NCI-H146 (cell line): ENCODE data around the gene LDLRAD2.
"Not testable (repeated sequence)": the region's sequence is repeated elsewhere in the genome, so short reads cannot be mapped to it uniquely, and the experiment has no call there.

Experiments
- DNase-seq: peaks from one replicate; lab custom pipeline; 2025; lab: John Stamatoyannopoulos, UW

The LDLRAD2 gene

DNA sequence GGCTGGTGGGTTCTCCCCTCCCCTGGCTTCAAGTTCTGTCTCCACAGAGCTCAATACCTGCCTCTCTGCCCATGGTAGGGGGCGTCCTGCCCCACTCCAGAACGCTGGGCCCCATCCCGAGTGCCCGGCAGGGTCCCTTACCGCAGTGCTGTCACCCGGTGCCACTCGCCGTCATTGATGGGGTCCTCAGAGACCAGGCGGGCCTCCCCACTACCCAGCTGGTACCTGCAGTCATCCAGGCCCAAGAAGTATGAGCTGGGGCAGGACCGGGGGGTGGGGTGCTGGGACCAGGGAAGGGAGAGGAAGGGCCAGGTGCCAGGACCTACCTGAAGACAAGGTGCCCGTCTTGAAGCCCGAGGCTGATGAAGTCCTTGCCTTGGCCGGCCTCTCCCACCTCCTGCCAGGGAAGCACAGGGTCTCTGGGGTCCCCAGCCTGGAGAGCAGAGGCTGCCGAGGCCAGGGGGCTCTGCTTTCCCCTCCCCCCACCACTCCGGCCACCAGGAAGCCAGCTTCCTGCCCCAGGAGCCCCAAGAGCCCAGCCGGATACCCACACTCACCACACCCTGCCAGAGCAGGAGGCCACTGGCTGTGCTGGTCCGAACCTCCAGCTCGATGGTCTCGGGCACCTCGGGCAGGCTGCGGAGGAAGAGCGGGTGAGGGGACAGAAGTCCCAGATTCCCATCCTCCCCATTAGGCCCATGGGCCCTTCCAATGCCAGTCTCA lies 12.1 kb downstream of the LDLRAD2 start:
- no peak for DNase-seq

DNA sequence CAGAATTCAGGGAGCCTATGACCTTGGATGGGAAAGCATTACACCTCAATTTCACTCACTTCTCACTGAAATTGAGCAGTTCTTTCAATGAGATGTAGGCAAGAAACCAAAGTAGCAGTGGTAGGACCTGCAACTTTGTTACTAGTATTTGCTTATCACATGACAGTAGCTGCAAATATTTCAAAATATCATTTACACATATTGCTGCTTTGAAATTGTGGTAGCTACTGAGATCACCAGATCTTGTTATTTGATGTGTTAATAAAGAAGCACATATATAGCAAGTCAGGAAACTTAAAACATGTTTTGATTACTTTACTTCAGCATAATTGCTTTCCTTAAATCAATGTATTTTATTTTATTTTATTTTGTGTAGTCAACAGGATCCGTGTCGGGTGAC lies 12.9 kb downstream of the LDLRAD2 start:
- DNase-seq, result no peak

DNA sequence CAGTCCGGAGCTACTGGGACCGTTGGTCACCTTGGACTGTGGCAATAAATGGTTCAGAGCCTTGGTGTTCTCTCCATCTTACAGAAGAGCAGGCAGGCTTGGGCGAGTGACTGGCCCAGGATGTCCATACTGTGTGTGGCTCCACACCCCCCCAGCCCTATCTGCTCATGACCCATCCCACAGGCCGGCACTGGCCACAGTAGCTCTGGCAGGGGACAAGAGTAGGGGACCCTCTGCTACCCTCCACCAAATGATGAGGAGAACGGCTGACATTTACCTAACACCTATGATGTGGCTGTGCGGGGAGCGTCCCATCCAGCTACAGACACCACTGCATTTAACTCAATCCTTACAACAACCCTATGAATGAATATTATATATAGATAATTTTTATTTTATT lies 13.3 kb downstream of the LDLRAD2 start:
- DNase-seq, result no peak

DNA sequence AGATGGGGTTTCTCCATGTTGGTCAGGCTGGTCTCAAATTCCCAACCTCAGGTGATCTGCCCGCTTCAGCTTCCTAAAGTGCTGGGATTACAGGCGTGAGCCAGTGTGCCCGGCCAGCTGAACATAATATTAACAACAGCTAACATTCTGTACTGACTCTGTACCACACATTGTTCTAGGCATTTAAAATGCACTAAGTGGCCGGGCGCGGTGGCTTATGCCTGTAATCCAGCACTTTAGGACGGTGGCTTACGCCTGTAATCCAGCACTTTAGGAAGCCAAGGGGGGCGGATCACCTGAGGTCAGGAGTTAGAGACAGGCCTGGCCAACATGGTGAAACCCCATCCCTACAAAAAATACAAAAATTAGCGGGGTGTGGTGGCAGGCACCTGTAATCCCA lies 14.6 kb downstream of the LDLRAD2 start:
- DNase-seq, result not testable (repeated sequence)

DNA sequence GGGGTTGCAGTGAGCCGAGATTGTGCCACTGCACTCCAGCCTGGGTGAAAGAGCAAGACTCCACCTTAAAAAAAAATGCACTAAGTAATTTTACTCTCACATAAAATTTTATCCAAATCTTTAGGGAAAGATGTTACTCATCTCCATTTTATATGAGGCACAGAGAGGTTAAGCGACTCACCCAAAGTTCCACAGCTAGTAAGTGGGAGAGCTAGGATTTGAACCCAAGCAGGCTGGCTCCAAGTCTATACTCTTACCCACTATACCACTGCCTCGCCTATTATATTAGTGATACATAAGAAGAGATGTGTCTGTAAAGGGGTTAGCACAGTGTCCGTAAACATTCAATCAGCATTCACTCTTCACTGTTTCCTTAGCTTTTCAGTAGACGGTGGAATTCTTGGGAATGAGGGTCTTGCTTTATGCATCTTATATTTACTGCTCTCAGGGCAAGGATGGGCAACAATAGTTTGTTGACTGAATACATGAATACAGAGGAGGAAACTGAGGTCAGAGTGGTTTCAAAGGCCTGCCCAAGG lies 15.1 kb downstream of the LDLRAD2 start:
- DNase-seq, result no peak

DNA sequence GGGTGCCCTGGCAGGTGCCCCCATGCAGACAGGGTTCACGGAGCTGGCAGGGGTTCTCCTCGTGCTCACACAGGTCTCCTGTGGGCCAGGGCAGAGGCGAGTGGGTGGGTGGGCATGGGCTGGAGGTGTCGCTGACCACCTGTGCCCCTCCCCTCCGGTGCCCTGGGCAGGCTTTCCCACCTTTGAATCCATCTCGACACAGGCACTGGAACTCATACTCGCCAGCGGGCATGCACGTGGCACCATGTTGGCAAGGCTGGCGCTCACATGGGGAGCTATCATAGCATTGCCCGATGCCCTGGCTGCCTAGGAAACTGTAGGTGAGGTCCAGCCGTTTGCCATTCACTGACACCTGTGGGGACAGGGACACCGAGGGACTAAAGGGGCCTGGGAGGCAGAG lies 16.0 kb downstream of the LDLRAD2 start:
- DNase-seq, result no peak

DNA sequence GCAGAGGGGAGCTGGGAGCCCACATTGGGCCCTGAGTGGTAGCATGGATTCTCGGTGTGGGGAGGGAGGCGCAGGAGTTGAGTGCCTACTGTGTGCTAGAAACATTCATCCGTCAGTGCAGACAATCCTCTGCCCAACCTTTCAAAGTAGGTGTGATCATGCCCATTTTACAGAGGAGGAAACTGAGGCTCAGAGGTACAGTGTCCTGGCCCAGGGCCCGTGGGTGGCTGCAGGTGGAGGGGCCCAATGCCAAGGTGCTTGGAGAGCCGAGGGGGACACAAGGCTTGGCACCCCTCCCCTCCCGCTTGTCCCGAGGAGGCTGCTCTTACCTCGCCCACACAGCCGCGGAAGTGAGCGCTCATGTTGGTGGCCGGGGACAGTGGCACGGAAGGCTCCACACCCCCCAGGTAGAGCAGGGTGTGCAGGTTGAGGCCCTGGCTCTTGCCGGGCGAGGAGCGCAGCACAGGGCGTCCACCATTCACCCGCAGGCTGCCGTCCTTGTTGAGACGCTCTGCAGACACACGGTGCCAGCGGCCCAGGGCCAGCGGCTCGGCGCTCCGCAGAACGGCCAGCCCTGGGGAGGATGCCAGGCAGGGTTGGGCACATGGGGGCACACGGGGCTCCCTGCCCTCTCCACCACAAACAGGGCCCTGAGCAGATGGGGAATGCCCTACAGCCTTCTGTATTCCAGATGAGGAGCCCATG lies 16.6 kb downstream of the LDLRAD2 start:
- no peak for DNase-seq

DNA sequence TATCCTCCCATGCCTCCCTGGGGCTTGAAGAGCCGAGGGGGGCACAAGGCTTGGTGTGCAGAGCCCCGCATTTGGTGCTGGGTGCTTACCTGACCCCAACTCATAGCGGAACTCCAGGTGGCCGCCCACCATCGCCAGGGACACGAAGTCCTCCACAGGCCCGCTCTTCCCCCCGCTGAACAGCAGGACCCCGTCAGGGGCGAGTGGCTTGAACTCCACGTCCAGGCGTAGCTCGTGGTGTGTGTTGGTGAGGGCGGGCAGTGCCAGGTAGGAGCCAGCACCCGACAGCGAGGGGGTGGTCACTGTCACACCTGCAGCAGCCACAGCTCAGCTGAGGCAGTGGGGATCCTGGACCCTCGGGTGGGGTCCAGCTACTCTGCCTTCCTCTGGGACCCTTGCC lies 17.2 kb downstream of the LDLRAD2 start:
- DNase-seq, result no peak

DNA sequence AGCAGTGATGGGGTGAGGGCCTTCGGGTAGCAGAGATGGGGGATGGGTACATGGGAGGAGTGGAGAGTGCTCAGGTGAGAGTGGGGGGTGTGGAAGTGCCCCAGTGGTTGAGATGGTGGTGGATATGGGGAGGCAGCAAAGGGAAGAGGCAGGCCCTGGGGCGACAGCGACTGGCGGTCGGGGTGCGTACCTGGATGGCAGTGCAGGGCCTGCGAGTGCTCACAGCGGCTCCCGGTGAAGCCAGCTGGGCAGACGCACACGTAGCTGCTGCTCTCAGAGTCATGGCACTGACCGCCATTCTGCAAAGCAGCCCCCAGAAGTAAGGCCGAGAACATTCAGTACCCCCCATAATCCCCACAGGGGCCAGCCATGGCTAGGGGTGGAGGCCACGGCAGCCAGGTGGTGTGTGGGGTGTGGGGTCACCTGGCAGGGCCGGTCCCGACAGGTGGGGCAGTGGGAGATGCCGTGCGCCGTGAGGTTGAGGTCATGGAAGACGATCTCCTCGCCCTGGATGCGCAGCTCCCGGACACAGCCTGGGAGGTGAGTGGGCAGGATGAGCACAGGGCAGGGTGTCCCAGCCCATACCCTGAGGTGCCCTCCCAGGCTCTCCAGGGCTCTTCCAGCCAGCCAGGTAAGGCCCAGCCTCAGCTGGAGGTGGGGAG lies 18.9 kb downstream of the LDLRAD2 start:
- DNase-seq, result no peak

DNA sequence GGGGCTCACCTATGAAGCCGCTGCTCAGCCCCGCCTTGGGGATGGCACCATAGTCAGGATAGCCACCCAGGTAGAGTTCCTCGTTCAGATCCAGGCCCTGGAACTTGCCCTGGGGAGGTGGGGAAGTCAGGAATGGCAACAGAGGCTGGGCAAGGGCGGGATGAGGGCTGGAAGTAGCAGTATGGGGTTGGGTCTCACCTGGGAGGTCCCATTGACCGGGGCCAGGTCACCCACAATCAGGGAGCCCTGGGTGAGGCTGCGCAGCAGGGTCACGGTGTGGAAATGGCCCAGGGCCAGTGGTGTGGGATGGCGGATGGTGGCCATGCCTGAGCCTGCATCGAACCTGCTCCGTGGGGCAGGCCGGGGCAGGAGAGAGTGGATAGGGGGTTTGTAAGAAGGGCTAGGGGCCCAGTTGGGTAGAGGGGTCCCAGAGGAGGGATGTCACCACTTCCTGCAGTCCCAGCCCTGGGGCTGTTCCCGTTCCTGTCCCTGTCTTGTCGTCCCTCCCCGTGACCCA lies 19.4 kb downstream of the LDLRAD2 start:
- DNase-seq, result no peak

DNA sequence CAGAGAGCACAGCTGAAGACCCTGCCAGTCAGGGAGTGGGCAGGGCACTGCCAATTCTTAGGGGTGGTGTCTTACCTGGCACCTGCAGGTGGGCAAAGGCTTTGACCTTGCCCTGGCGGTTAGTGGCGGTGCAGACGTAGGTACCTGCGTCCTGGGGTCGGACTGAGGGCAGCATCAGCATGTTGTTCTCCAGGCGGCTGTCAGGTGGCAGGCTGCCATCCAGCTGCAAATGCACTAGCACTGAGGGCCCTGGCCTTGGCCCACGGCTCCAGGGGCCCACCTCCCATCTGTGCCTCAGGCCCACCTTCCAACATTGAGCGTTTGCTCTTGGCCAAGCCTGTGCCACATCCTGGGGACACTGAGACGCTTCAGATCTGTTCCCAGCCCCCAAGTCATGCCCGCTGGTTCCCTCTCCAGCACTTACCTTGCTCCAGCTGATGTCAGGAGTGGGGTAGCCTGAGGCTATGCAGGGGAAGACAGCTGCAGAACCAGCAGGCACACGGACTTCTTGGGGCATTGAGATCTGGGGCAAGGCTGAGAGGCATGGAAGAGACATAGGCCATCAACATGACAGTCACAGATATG lies 21.4 kb downstream of the LDLRAD2 start:
- no peak for DNase-seq

DNA sequence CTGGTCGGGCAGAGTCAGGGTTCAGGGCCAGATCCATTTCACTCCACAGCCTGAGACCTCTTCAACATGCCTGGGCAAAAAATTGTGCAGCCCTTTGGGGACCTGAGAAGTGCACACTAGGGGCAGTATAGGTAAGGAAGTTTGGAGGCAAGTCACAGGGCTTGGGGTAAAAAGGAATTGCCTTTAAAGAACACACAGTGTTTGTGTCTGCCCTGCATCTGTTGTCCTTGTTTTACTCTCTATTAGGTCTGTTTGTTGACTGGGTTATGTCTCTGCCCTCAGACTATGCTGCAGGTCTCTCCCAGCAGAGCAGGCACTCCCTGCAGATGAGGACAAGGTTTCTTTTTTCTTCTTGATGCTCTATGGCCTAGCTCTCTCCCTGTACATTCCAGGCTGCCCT lies 22.0 kb downstream of the LDLRAD2 start:
- no peak for DNase-seq

DNA sequence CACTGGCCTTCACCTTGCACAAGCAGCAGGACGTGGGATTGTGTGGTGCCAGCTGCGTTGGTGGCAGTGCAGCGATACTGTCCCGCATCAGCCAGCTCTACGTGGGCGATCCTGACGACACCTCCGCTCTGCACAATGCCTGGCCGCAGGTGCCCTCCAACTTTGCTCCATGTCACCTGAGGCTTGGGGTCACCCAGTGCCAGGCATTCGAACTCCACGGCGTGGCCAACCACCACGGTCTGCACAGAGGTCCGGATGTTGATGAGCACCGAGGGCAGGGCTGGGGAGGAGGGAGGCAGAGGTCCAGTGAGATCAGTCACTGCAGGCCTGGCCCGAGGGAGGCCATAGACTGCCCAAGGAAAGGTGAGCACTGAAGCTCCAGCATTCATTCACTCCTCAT lies 22.6 kb downstream of the LDLRAD2 start:
- DNase-seq, result no peak

DNA sequence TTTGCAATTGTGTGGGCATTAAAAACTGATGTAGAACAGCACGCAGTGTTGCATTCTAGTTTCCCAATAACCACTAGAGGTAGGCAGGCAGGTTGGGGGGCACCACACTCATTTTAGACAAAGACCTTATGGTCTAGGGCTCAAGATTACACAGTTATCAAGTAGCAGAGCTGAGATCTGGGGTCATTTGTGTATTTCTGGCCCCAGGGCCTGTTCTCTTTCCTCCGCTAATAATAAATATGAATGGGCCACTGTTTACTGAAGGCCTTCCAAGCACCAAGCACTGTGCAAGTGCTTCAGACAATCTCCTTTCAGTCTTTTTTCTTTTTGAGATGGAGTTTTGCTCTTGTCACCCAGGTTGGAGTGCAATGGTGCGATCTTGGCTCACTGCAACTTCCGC lies 23.9 kb downstream of the LDLRAD2 start:
- no peak for DNase-seq

DNA sequence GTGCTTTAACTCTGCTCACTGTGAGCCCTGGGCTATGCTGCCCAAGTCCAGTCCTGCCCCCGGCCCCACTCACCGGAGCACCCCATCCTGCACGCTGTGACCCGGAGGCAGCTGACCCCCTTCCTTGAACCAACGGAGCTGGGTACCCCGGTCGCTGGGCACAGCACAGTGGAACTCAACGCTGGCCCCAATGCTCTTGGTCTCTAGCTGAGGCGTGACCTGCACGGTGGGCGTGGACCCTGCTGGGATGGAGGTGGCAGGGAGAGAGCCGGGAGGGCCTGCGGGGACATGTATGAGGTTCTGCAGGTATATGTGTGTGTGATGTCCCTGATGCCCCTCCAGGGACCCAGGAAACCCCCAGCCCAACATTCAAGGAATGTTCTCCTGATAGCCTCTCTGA lies 24.7 kb downstream of the LDLRAD2 start:
- DNase-seq, result no peak

DNA sequence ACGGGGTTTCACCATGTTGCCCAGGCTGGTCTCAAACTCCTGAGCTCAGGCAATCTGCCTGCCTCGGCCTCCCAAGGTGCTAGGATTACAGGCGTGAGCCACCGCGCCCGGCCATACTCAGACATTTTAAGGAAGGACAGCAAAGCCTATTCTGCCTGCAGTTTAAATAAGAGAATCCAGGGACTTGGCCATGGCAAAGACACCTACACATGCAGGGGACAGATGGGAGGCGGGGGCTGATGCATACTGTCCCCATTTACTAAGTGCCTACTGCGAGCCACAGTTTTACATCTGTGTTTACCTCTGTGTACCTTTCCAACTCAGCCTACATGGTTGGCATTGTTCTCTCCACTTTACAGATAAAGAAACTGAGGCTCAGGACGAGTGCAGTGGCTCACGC lies 25.4 kb downstream of the LDLRAD2 start:
- DNase-seq, result no peak

DNA sequence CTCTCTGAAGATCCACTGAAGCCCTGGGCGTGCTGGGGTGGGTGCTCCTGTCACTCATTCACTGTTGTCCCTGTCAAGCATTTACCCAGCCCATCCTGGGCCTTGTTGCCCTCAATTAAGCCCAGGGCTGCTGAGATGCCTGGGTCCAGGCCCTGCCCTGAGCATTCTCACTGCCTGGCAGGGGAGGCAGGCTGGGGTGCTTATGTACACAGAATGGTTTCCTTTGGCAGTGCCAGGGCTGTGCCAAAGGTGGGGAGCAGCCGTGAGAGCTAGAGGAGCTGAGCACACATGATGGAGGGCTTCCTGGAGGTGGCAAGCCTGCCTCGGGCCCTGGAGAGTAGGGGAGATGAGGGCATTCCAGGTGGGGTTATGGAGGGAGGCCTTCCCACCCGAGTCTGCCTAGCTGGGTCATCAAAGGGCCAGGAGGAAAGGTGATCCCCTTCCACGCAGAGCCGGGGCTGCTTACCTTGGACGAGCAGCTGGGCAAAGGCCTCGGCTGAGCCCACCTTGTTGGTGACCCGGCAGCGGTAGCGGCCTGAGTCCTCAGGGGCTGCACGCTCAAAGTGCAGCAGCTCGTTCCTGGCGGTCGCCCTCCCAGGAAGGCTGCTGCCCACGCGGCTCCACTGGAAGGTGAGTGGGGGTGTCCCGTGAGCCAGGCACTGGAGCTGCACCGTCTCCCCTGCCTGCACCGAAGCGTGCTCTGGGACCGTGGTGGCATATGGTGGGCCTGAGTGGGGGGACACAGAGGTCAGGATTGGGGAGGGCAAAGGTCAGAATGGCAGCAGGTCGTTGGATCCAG lies 26.5 kb downstream of the LDLRAD2 start:
- DNase-seq, result no peak

DNA sequence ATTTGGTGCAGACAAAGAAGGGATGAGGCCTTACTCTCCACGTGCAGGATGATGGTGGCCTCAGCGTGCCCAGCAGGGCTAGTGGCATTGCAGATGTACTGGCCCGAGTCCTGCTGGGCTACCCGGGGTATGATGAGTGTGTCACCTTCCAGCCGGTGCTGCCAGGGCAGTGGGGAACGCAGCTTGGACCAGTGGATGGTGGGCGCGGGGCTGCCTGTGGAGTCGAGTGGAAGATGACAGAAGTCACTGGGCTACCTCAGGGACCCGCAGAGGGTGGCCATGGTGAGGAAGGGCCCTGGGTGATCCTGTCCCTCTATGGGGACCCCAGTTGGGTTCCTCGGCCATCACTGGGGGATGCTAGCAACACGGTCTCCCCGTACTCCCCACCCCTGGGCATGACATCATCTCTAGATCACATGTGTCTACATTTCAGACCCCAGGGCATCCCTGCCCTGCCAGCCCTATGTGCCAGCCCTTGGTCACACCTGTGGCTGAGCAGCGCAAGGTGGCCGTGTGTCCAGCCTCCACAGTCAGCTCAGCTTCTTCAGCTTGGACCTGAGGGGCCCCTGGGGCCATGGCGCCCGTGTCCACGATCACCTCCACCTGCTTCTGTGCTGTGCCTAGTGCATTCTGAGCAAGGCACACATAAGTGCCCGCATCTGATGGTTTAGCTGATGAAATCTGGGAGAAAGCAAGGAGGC lies 27.4 kb downstream of the LDLRAD2 start:
- no peak for DNase-seq

DNA sequence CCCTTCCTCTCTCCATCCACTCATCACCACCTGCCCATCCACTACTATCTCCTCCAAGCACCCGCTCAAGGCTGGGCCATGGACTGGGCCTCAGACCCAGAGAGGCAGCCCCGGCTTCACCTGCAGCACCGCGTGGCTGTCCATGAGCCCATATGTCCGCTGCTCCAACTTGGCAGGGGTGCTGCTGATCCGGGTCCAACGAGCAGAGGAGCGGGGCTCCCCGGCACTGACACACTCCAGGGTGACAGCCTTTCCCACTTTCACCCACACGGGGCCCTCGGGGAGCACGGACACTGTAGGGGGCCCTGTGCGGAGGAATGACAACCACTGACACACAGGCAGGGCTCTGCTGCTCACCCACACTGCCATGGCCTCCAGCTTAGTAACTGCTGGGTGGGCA lies 28.9 kb downstream of the LDLRAD2 start:
- DNase-seq, result no peak

DNA sequence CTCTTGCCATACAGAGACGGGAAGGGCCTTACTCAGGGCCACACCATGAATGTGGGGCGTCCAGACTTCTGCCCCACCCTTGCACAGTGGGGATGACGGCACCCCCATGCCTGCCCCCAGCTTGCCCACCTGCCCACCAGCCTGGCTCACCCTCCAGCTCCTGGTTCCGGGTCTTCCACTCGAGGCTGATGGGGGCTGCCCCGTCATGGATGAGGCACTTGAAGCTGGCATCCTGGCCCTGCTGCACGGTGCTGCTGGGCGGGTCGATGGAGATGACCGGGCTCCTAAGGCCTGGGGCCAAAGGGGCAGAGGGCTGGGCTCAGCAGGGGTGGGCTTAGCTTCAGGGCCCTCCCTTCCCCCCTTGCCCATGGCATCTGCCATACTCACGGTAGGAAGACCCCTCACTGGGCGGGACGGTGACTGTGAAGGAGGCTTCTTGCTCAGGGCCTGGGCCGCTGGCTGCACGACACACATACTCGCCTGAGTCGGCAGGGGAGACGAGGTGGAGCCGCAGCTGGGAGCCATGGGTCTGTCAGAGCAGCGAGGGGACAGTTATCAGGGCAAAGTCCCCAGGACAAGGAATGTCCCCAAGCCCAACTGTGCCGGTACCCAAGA lies 29.9 kb downstream of the LDLRAD2 start:
- no peak for DNase-seq
